ENCODE results near the gene KBTBD12. TPM values are rescaled to one million over a fixed set of nuclear protein-coding genes. Genes with fewer than 3 reads are reported as not detected.

The KBTBD12 gene
- total and polyA plus RNA-seq, 2 donors (not counting 3 experiments of a cell fraction or from before 2014, with no cell fraction given) = not detected

GRCh38 chr3:127990051-127990450, 75.0 kb downstream of the KBTBD12 start:
- H3K9me3 ChIP-seq (replicated peaks; ENCODE audit: control insufficient read depth, insufficient read depth, low read length) = no peaks in the 10 kb centered on the region
- H3K9me1 ChIP-seq (replicated peaks; ENCODE audit: control insufficient read depth, extremely low read depth, insufficient read depth, low read length) = no peaks in the 10 kb centered on the region
- no peak overlapping the region for H2AFZ ChIP-seq (ENCODE audit: low read depth, low read length)
- H3K27me3 ChIP-seq (ENCODE audit: control insufficient read depth in 2 of 2, insufficient read depth in 2 of 2, low read length in 2 of 2) = peaks cover 0 to 1% of the 10 kb centered on the region in 2 experiments
- H3K36me3 ChIP-seq (ENCODE audit: control insufficient read depth in 2 of 2, extremely low read depth in 1 of 2, insufficient read depth in 2 of 2, low read length in 2 of 2) = no peaks in the 10 kb centered on the region
- intact Hi-C loops (cut with micrococcal nuclease) = no loop called here
- BruUV-seq (replicated peaks) = no TSS peak
- POLR2A ChIA-PET = no interaction called here
- DNase-seq (ENCODE audit: low read depth, low spot score) = no peak
- no peak for TF ChIP-seq EZH2 (IDR thresholded peaks at IDR 0.05; ENCODE audit: borderline replicate concordance, low read depth, low read length, severe bottlenecking)
- TF ChIP-seq MYC (IDR thresholded peaks at IDR 0.05; ENCODE audit: low read depth, low read length) = no peak
- no peak for TF ChIP-seq CTCF (IDR thresholded peaks at IDR 0.05; ENCODE audit: extremely low read depth in 1 of 2, insufficient read depth in 1 of 2, low read depth in 1 of 2, low read length in 2 of 2)
- no peak for TF ChIP-seq GATA2 (IDR thresholded peaks at IDR 0.05; ENCODE audit: insufficient read depth, insufficient read length, low read depth, low read length)
- TF ChIP-seq MAX (IDR thresholded peaks at IDR 0.05; ENCODE audit: insufficient read depth, insufficient read length) = no peak
- no peak for TF ChIP-seq JUN (IDR thresholded peaks at IDR 0.05; ENCODE audit: borderline replicate concordance, insufficient read depth, insufficient read length, low read depth)
- no peak for TF ChIP-seq FOS (IDR thresholded peaks at IDR 0.05; ENCODE audit: borderline replicate concordance, insufficient read depth, low read length)
- TF ChIP-seq POLR2A (IDR thresholded peaks at IDR 0.05; ENCODE audit: low read depth, low read length) = no peak
- TF ChIP-seq POLR2AphosphoS5 (IDR thresholded peaks at IDR 0.05; ENCODE audit: insufficient read depth, low read depth, low read length) = no peak
- CTCF ChIA-PET = no interaction called here
- H4K20me1 ChIP-seq (replicated peaks; ENCODE audit: control insufficient read depth, extremely low read depth, insufficient read depth, low read length) = no peaks in the 10 kb centered on the region
- no peak overlapping the region for H3K4me3 ChIP-seq (replicated peaks in 1 of 3; ENCODE audit: insufficient read depth in 1 of 3, low read depth in 1 of 3, low read length in 3 of 3)
- FAIRE-seq = no peak
- dilution Hi-C loops (cut with MboI; ENCODE audit: extremely low pct_ligation_motif_present, low sequenced_read_pairs) = no loop called here
- no peak overlapping the region for H3K9ac ChIP-seq (replicated peaks; ENCODE audit: extremely low read depth, insufficient read depth, low read length)
- no peak overlapping the region for H3K27ac ChIP-seq (ENCODE audit: insufficient read depth, low read depth, low read length)
- H3K4me2 ChIP-seq (ENCODE audit: insufficient read depth, low read length) = no peak overlapping the region
- no peaks in the 10 kb centered on the region for H3K4me1 ChIP-seq (ENCODE audit: control insufficient read depth, extremely low read depth, insufficient read depth, low read length)
- H3K79me2 ChIP-seq (ENCODE audit: control insufficient read depth, insufficient read depth, low read length) = no peaks in the 10 kb centered on the region
